Measurements from ENCODE around the gene FAM3D.

Gene FAM3D

GRCh38 chr3:58588030-58588614 lies 78.5 kb downstream of the FAM3D start:
- no peak for DNase-seq

- DNase-seq: no peak
Measured at GRCh38 chr3:58586776-58587192, 79.8 kb downstream of the FAM3D start.

GRCh38 chr3:58585994-58586393 lies 80.6 kb downstream of the FAM3D start:
- DNase-seq: no peak

GRCh38 chr3:58585005-58585786 lies 81.4 kb downstream of the FAM3D start:
- peak; percentile 80 for DNase-seq

GRCh38 chr3:58584690-58585004 lies 81.9 kb downstream of the FAM3D start:
- no peak for DNase-seq

All from HCEC 1CT (cell line).